Colonic mucosa (tissue), 4 donors: ENCODE results near the gene PSMC3. TPM values are rescaled to one million over a fixed set of nuclear protein-coding genes. Genes with fewer than 3 reads are reported as not detected.
A peak's percentile ranks its signal among the peaks of the same experiment; 100 is the strongest.
"Not testable (repeated sequence)": the region's sequence is repeated elsewhere in the genome, so short reads cannot be mapped to it uniquely, and the experiment has no call there.

Source experiments
- DNase-seq: peaks from one replicate; pipeline ENCODE4 v3.0.0-alpha.2; 2020
- H3K27ac ChIP-seq: fragments of 200-600 bp; one replicate; pipeline ENCODE4 v1.8.0; 2021
- H3K27me3 ChIP-seq: fragments of 200-600 bp; one replicate; pipeline ENCODE4 v1.8.0; 2021
- H3K36me3 ChIP-seq: fragments of 200-600 bp; one replicate; pipeline ENCODE4 v1.8.0; 2021
- H3K4me1 ChIP-seq: fragments of 200-600 bp; one replicate; pipeline ENCODE4 v1.8.0; 2021; ENCODE audit warnings: mild to moderate bottlenecking
- H3K4me3 ChIP-seq: fragments of 200-600 bp; one replicate; pipeline ENCODE4 v1.8.0; 2021
- H3K9ac ChIP-seq, 2 donors: one replicate each; pipeline ENCODE4 v1.7.0; 2013; ENCODE audit warnings: control low read depth in 2 of 2, low read depth in 2 of 2, low read length in 2 of 2
- H3K9me3 ChIP-seq: fragments of 200-600 bp; one replicate; pipeline ENCODE4 v1.8.0; 2021
- intact Hi-C: fragments of 100-400 bp; cut with DNase I; formaldehyde crosslinking; loops from one replicate; pipeline ENCODE4 v1.14.1; 2022
- total RNA-seq, 2 donors: library from RNA; stranded (reverse); fragmentation: NEBNext Ultra II Directional in 1 of 2; extraction: Animal tissue kit (Norgen Biotek cat#: 25700) in 1 of 2; gene quantifications; one replicate each; pipeline ENCODE4 v1.2.1, GENCODE V29; 2021
- TF ChIP-seq, protein P1 (sequence below): fragments of 200-600 bp; IDR thresholded peaks from one replicate; pipeline ENCODE4 v1.8.0; 2022; ENCODE audit warnings: antibody characterized with exemption, mild to moderate bottlenecking
- donor health status: healthy.
- donor health status: DM: no; HTN: no; CAD: no.
- donor health status: DM: no; HTN: no; CAD: no.

PSMC3 gene
- total RNA-seq, 2 donors from 2014 or later: 74.4 to 152 TPM

GRCh38 chr11:47454258-47454671 lies 28.0 kb upstream of the PSMC3 start:
- H3K27me3 ChIP-seq, H3K4me3 ChIP-seq, H3K9ac ChIP-seq, H3K4me1 ChIP-seq, H3K27ac ChIP-seq, H3K36me3 ChIP-seq, H3K9me3 ChIP-seq: not testable (repeated sequence)
- DNase-seq: peak; percentile 78
- TF ChIP-seq, protein P1, sequence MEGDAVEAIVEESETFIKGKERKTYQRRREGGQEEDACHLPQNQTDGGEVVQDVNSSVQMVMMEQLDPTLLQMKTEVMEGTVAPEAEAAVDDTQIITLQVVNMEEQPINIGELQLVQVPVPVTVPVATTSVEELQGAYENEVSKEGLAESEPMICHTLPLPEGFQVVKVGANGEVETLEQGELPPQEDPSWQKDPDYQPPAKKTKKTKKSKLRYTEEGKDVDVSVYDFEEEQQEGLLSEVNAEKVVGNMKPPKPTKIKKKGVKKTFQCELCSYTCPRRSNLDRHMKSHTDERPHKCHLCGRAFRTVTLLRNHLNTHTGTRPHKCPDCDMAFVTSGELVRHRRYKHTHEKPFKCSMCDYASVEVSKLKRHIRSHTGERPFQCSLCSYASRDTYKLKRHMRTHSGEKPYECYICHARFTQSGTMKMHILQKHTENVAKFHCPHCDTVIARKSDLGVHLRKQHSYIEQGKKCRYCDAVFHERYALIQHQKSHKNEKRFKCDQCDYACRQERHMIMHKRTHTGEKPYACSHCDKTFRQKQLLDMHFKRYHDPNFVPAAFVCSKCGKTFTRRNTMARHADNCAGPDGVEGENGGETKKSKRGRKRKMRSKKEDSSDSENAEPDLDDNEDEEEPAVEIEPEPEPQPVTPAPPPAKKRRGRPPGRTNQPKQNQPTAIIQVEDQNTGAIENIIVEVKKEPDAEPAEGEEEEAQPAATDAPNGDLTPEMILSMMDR: peak; percentile 58
- intact Hi-C loops: loop anchor here (5.0 kb wide), 1 partner anchor 77 kb away; the partner anchor contains the start of gene SPI1

DNA sequence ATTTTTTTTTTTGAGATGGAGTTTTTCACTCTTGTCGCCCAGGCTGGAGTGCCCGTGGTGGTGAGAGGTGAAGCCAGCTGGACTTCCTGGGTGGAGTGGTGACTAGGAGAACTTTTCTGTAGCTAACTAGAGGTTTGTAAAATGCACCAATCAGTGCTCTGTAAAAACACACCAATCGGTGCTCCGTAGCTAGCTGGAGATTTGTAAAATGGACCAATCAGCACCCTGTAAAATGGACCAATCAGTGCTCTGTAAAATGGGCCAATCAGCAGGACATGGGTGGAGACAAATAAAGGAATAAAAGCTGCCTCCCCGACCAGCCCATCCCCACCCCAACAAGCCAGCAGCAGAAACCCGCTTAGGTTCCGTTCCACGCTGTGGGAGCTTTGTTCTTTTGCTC lies 27.1 kb upstream of the PSMC3 start:
- no peaks in the 10 kb centered on the region for H3K36me3 ChIP-seq
- no peaks in the 10 kb centered on the region for H3K9me3 ChIP-seq
- TF ChIP-seq, protein P1: no peak
- H3K4me3 ChIP-seq: no peak overlapping the region
- no peak for DNase-seq
- no peaks in the 10 kb centered on the region for H3K27me3 ChIP-seq
- no peak overlapping the region for H3K9ac ChIP-seq
- no peaks in the 10 kb centered on the region for H3K4me1 ChIP-seq
- intact Hi-C loops: loop anchor here (5.0 kb wide), 1 partner anchor 76 kb away; the partner anchor contains the start of gene SPI1
- H3K27ac ChIP-seq: no peak overlapping the region

GRCh38 chr11:47451990-47452389 lies 25.8 kb upstream of the PSMC3 start:
- intact Hi-C loops: loop anchor here (5.0 kb wide), 1 partner anchor 75 kb away; the partner anchor contains the start of gene SPI1
- no peaks in the 10 kb centered on the region for H3K27me3 ChIP-seq
- no peak overlapping the region for H3K9ac ChIP-seq

DNA sequence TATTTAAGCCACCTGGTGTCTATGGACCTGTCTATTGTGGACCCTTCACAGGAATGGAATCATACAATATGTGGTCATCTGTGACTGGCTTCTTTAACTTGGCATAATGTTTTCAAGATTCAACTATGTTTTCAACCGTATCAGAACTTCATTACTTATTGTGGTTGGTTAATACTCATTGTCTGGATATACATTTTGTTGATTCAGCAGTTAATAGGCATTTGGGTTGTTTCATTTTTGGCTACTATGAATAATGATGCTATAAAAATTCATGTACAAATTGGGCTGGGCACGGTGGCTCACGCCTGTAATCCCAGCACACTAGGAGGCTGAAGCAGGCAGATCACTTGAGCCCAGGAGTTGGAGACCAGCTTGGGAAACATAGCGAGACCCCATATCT lies 25.2 kb upstream of the PSMC3 start:
- H3K4me3 ChIP-seq: no peak overlapping the region
- no peaks in the 10 kb centered on the region for H3K27me3 ChIP-seq
- intact Hi-C loops: loop anchor here (5.0 kb wide), 1 partner anchor 74 kb away; the partner anchor contains the start of gene SPI1
- TF ChIP-seq, protein P1: no peak
- no peak overlapping the region for H3K27ac ChIP-seq
- no peak for DNase-seq
- H3K9me3 ChIP-seq: no peaks in the 10 kb centered on the region
- H3K4me1 ChIP-seq: no peaks in the 10 kb centered on the region
- no peaks in the 10 kb centered on the region for H3K36me3 ChIP-seq
- H3K9ac ChIP-seq: no peak overlapping the region

More at GRCh38 chr11:47451990-47452389, 25.8 kb upstream of the PSMC3 start:
- H3K27ac ChIP-seq: no peak overlapping the region
- no peaks in the 10 kb centered on the region for H3K36me3 ChIP-seq
- H3K4me3 ChIP-seq: no peak overlapping the region
- no peaks in the 10 kb centered on the region for H3K9me3 ChIP-seq
- no peak for DNase-seq
- H3K4me1 ChIP-seq: no peaks in the 10 kb centered on the region
- TF ChIP-seq, protein P1: no peak

DNA sequence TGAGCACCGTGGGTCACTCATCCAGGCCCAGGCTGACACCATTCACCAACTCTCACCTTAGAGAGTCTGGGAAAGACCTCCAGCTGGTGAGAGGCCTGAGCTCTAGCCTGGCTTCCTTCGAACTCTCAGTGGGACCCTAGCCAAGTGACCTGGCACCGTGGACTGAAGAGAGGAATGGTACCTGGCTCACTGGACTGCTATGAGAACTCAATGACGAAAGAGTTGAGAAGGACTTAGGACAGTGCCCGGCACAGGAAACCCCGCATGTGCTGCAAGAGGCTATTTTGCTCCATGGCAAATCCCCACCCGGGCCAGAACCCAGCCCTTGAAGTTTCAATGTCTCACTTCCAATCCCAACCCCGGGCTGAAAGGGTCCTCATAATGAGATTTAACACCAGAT lies 23.3 kb upstream of the PSMC3 start:
- TF ChIP-seq, protein P1: no peak
- no peak for DNase-seq
- no peaks in the 10 kb centered on the region for H3K27me3 ChIP-seq
- H3K4me1 ChIP-seq: no peaks in the 10 kb centered on the region
- intact Hi-C loops: no loop called here
- no peaks in the 10 kb centered on the region for H3K36me3 ChIP-seq
- no peak overlapping the region for H3K4me3 ChIP-seq
- no peak overlapping the region for H3K9ac ChIP-seq
- no peaks in the 10 kb centered on the region for H3K9me3 ChIP-seq
- no peak overlapping the region for H3K27ac ChIP-seq
